ENCODE results near the gene SDE2. TPM values are rescaled to one million over a fixed set of nuclear protein-coding genes. Genes with fewer than 3 reads are reported as not detected.

SDE2 gene
- total RNA-seq: 26.7 TPM in 2 replicates

GRCh38 chr1:225999227-225999911 is at the start of gene SDE2:
TSS of gene SDE2 (minus strand) at chr1:225999343. CDS start at chr1:225999312, 31 bp downstream.

GRCh38 chr1:225941187-225941941 is 57.8 kb downstream of the SDE2 start, which contains the start of gene LEFTY2:
TSS of gene LEFTY2 (minus strand) at chr1:225941220. CDS start at chr1:225941140, 80 bp downstream.

Other genes with a start within 250 kb of the SDE2 start
- 262 and 343 TPM in 2 replicates for gene SRP9, start 221.5 kb downstream of the SDE2 start, total RNA-seq
- gene EPHX1, start 189.2 kb downstream of the SDE2 start, total RNA-seq: 16.6 and 20.5 TPM in 2 replicates
- gene TMEM63A, start 117.0 kb downstream of the SDE2 start, total RNA-seq: 19.6 and 29.4 TPM in 2 replicates
- not detected in 2 replicates for gene LEFTY1, start 110.2 kb downstream of the SDE2 start, total RNA-seq
- 40.1 and 44.2 TPM in 2 replicates for gene PYCR2, start 75.1 kb downstream of the SDE2 start, total RNA-seq
- gene LEFTY2, start 58.1 kb downstream of the SDE2 start, total RNA-seq: not detected in 2 replicates
- gene H3-3A, start 63.4 kb upstream of the SDE2 start, total RNA-seq: 112 and 136 TPM in 2 replicates
- 90.9 and 108 TPM in 2 replicates for gene ACBD3, start 187.4 kb upstream of the SDE2 start, total RNA-seq
- gene MIXL1, start 224.3 kb upstream of the SDE2 start, total RNA-seq: not detected in 2 replicates

Data from smooth muscle cell of the umbilical artery (primary cell).